Mesodermal cell (in vitro differentiated cells): ENCODE results near the gene DUS4L.

Experiments used
- H3K27ac ChIP-seq: 2 replicates; pipeline ENCODE4 v1.7.0; 2013; ENCODE audit warnings: mild to moderate bottlenecking, low read depth, low read length, moderate library complexity; ENCODE audit not compliant: severe bottlenecking
- H3K36me3 ChIP-seq: 2 replicates; pipeline ENCODE4 v1.7.1; 2013; ENCODE audit warnings: mild to moderate bottlenecking, low read length, moderate library complexity; ENCODE audit not compliant: control insufficient read depth, insufficient read depth
- H3K4me1 ChIP-seq: one replicate; pipeline ENCODE4 v1.7.1; 2013; ENCODE audit warnings: mild to moderate bottlenecking, low read length; ENCODE audit not compliant: insufficient read depth, control insufficient read depth, poor library complexity, severe bottlenecking
- H3K4me3 ChIP-seq: 2 replicates; pipeline ENCODE4 v1.7.0; 2013; ENCODE audit warnings: low read length, control low read depth, mild to moderate bottlenecking; ENCODE audit not compliant: insufficient read depth, poor library complexity, severe bottlenecking; ENCODE audit errors: extremely low read depth
- H3K9me3 ChIP-seq: 2 replicates; pipeline ENCODE4 v1.7.1; 2013; ENCODE audit warnings: mild to moderate bottlenecking, low read length, moderate library complexity; ENCODE audit not compliant: control insufficient read depth
- WGBS, 2 experiments: methylation state at CpG; one replicate each; pipeline ENCODE4 v1.1.5; 2013; ENCODE audit warnings: missing lambda C conversion rate in 2 of 2; ENCODE audit not compliant: insufficient coverage in 2 of 2; 5-methylcytosine and 5-hydroxymethylcytosine counted together

Gene DUS4L

DNA sequence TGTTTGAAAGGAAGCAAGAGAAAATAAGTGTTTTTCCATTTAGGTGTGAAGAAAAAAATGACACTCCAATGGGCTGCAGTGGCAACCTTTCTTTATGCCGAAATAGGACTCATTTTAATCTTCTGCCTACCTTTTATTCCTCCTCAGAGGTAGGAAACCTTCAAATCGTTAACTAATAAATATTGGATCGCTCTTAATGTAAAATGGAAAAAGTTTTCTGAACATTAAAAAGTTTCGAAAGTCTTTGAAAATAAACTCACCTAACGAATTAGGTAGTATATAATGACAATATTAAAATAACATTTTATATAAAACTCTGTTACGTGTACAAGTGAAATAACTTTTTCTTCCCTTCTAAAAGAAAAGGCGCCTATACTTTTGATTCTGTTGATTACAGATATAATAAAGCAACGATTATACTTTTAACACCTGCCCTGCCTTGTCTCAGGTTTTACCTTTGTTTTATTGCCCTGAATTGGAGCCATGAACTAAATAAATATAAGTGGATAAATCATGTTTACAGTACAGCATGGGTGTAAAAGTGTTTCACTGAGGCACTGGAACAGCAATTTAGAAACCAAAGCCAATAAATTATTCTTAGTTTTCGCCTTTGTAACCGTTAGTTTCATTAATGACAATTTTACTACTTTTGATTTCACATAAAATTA lies 17.1 kb downstream of the DUS4L start:
- H3K27ac ChIP-seq: peak overlapping the region; percentile 85
- peaks cover 10% of the 10 kb centered on the region for H3K36me3 ChIP-seq
- peak overlapping the region; percentile 68 for H3K4me3 ChIP-seq
- no peaks in the 10 kb centered on the region for H3K4me1 ChIP-seq
- no peaks in the 10 kb centered on the region for H3K9me3 ChIP-seq
- WGBS, 2 experiments: no CpG with 5 or more reads among the region's 10 CpGs

- Histone ChIP-seq H3K27ac (no peak overlapping the region), H3K9me3 (no peaks in the 10 kb centered on the region), H3K4me1 (no peaks in the 10 kb centered on the region), H3K36me3 (peaks cover 14% of the 10 kb centered on the region), H3K4me3 (peak overlapping the region; percentile 68)
- 81 to 95% methylated on average over 2 to 4 of the region's 5 CpGs for WGBS, 2 experiments
These were observed 17.7 kb downstream of the DUS4L start for GRCh38 chr7:107581387-107582013.

GRCh38 chr7:107582875-107583274 lies 19.1 kb downstream of the DUS4L start:
- 100% methylated on average over 1 of the region's 2 CpGs for WGBS, 2 experiments
- Histone ChIP-seq H3K9me3 (no peaks in the 10 kb centered on the region), H3K27ac (no peak overlapping the region), H3K36me3 (peaks cover 21% of the 10 kb centered on the region), H3K4me1 (no peaks in the 10 kb centered on the region), H3K4me3 (no peak overlapping the region)

DNA sequence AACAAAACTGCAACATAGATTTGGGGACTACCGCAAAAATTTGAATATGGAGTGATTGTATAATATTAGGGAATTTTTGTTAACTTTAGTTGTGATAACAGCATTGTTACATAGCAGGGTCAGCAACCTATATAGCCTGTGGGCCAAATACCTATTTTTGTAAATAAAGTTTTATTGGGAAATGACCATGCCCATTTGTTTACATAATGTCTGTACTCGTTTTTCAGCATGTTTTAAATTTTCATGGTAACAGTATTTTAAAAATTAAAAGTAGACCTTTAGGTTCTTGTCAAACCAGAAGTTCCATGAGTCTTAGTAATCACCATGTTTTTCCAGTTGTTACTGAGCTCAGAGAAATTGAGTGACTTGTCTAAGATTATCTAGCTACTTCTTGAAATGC lies 20.9 kb downstream of the DUS4L start:
- 80% methylated on average over 1 of the region's 2 CpGs; no CpG with 5 or more reads in 1 of the 2 experiments for WGBS, 2 experiments
- no peaks in the 10 kb centered on the region for H3K9me3 ChIP-seq
- no peak overlapping the region for H3K27ac ChIP-seq
- peaks cover 32% of the 10 kb centered on the region for H3K36me3 ChIP-seq
- H3K4me1 ChIP-seq: no peaks in the 10 kb centered on the region
- no peak overlapping the region for H3K4me3 ChIP-seq

GRCh38 chr7:107588529-107589130 lies 24.9 kb downstream of the DUS4L start:
- Histone ChIP-seq H3K4me1 (no peaks in the 10 kb centered on the region), H3K9me3 (no peaks in the 10 kb centered on the region), H3K27ac (no peak overlapping the region), H3K36me3 (peaks cover 32% of the 10 kb centered on the region), H3K4me3 (no peak overlapping the region)
- 100% methylated on average over 2 to 4 of the region's 5 CpGs for WGBS, 2 experiments

GRCh38 chr7:107591421-107591820 lies 27.6 kb downstream of the DUS4L start:
- H3K36me3 ChIP-seq: peaks cover 28% of the 10 kb centered on the region

DNA sequence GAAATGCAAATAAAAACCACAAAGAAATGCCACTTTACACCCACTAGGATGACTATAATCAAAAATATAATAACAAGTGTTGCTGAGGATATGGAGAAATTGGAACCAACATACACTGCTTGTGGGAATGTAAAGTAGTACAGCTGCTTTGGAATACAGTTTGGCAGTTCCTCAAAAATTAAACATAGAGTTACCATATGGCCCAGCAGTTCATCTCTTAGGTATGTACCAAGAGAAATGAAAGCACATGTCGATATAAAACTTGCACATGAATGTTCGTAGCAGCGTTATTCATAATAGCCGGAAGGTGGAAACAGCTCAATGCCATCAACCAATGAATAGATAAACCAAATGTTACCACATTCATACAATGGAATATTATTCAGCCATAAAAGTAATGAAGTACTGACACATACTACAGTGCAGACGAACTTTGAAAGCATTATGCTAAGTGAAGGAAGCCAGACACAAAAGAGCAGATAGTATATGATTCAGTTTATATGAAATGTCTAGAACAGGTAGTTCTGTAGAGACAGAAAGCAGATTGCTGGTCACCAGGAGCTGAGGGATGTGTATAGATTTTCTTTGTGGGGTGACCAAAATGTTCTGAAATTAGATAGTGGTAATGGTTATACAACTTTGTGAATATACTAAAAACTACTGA lies 28.7 kb downstream of the DUS4L start:
- H3K36me3 ChIP-seq: peaks cover 21% of the 10 kb centered on the region
- H3K27ac ChIP-seq: no peak overlapping the region

More at GRCh38 chr7:107591421-107591820, 27.6 kb downstream of the DUS4L start:
- WGBS, 2 experiments: 91 to 100% methylated on average over 3 of the region's 3 CpGs
- Histone ChIP-seq H3K27ac (no peak overlapping the region), H3K4me3 (no peak overlapping the region), H3K4me1 (peaks cover 5% of the 10 kb centered on the region), H3K9me3 (no peaks in the 10 kb centered on the region)

DNA sequence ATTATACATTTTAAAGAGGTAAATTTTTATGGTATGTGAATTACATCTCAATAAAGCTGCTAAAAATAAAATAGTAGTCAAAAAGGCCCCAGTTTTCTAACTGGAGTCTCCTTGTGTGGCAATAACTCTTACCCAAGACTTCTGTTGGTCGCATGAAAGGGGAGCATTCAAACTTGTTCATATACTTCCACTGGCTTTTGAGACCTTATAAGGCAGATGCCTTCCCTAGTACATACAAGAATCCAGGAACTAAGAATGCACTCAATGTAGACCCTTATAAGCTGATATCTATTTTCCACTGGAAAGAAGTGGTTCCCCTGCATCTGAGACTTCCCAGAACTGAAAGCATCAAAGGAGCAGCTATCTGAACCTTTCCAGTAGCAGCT lies 29.2 kb downstream of the DUS4L start:
- Histone ChIP-seq H3K9me3 (no peaks in the 10 kb centered on the region), H3K27ac (no peak overlapping the region), H3K4me3 (no peak overlapping the region), H3K36me3 (peaks cover 21% of the 10 kb centered on the region), H3K4me1 (peaks cover 14% of the 10 kb centered on the region)
- WGBS, 2 experiments: 88 to 100% methylated on average over 1 of the region's 1 CpG

More for the DNA sequence above, 28.7 kb downstream of the DUS4L start:
- WGBS, 2 experiments: 96 to 100% methylated on average over 1 to 4 of the region's 5 CpGs
- no peaks in the 10 kb centered on the region for H3K9me3 ChIP-seq
- H3K4me3 ChIP-seq: no peak overlapping the region
- H3K4me1 ChIP-seq: peaks cover 13% of the 10 kb centered on the region

- Histone ChIP-seq H3K4me3 (no peak overlapping the region), H3K27ac (peak overlapping the region; percentile 92), H3K36me3 (peaks cover 10% of the 10 kb centered on the region), H3K9me3 (no peaks in the 10 kb centered on the region), H3K4me1 (peaks cover 14% of the 10 kb centered on the region)
- WGBS, 2 experiments: 50 to 100% methylated on average over 1 to 2 of the region's 4 CpGs
These were observed 31.4 kb downstream of the DUS4L start for GRCh38 chr7:107594961-107595737.

DNA sequence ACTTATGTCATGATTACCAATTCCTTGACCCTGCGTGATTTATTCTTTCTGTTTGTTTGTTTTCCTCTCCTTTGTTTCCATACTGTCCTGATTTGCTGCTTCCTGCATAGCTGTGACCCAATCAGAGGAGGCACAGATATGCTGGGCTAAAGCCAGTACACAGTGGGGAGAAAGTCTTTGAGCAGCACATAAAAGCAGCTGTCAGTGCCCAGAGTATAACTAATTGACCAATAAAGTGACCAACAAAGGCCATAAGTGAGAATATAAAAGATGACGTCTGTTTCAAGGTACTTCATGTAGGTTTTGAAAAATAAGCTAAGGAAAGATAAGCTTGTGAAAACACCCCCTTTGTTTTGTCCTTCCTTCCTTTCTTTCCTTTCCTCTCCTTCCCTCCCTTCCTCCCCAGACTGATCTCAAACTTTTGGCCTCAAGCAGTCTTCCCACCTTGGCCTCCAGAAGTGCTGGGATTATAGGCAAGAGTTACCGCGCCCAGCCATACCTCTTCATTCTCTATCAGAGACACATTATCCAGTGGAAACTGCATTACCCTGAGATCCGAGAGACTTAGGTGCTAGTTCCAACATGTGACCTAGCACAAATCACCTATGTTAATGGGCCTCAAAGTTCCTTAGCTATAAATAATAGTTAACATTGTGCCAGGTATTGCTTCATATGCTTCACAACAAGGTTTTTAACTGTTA lies 33.3 kb downstream of the DUS4L start:
- WGBS, 2 experiments: 92 to 94% methylated on average over 3 of the region's 5 CpGs
- H3K4me1 ChIP-seq: peaks cover 14% of the 10 kb centered on the region
- H3K4me3 ChIP-seq: no peak overlapping the region
- H3K27ac ChIP-seq: peak overlapping the region; percentile 51
- peaks cover 20% of the 10 kb centered on the region for H3K36me3 ChIP-seq
- H3K9me3 ChIP-seq: no peaks in the 10 kb centered on the region
